HepG2 (cell line): ENCODE data around the gene TBC1D30. TPM values are rescaled to one million over a fixed set of nuclear protein-coding genes. Genes with fewer than 3 reads are reported as not detected.
A peak's percentile ranks its signal among the peaks of the same experiment; 100 is the strongest.

Source experiments
- ATAC-seq: fragments of 200-7000 bp; cut with Tn5 transposase; 3 replicates; pipeline ENCODE4 v1.9.1; 2020; ENCODE audit warnings: mild to moderate bottlenecking, moderate library complexity
- BruUV-seq: library from RNA; stranded (reverse); fragments of 400-500 nt; replicated peaks from 2 replicates; lab custom pipeline; 2021; lab: Mats Ljungman, UMichigan
- CTCF ChIA-PET: fragments of 300-600 bp; formaldehyde crosslinking; extraction: SDS; loops from one replicate; lab custom pipeline; 2021; ENCODE audit warnings: low total read pairs, inconsistent platforms, low intra/inter-chr PET ratio; lab: Yijun Ruan, JAX
- POLR2A ChIA-PET: fragments of 350-600 bp; sonication (Branson Sonifier 250); formaldehyde crosslinking; loops from one replicate; lab custom pipeline; 2020; ENCODE audit warnings: antibody characterized with exemption, inconsistent platforms; lab: Yijun Ruan, JAX
- DNase-seq: peaks from one replicate; pipeline ENCODE4 v3.0.0-alpha.2; 2015; ENCODE audit warnings: low spot score
- FAIRE-seq: peaks from 3 replicates; lab custom pipeline; 2011; peaks lifted over from hg19 to GRCh38; lab: Jason Lieb, UNC
- H2AFZ ChIP-seq: one replicate; pipeline ENCODE4 v1.6.1; 2011; ENCODE audit warnings: low read length, inconsistent platforms
- H3K27ac ChIP-seq: fragments of 300-600 bp; 3 replicates; pipeline ENCODE4 v1.8.0; 2011; ENCODE audit warnings: mixed run types, mild to moderate bottlenecking, mixed read lengths, low read length, inconsistent platforms; ENCODE audit not compliant: insufficient read depth; ENCODE audit errors: extremely low read length
- H3K27me3 ChIP-seq, 2 experiments: fragments of 200-600 bp in 1 of 2; 2 replicates in 1 of 2; 3 replicates in 1 of 2; pipeline versions ENCODE4 v1.6.0 to v1.8.0; 2011; ENCODE audit warnings: low read length in 2 of 2, mild to moderate bottlenecking in 2 of 2, moderate library complexity in 2 of 2, inconsistent platforms in 1 of 2; ENCODE audit not compliant: insufficient read depth in 2 of 2, control insufficient read depth in 1 of 2
- H3K36me3 ChIP-seq, 2 experiments: fragments of 200-600 bp in 1 of 2; replicated peaks in 1 of 2; 2 replicates in 1 of 2; 3 replicates in 1 of 2; pipeline versions ENCODE4 v1.5.1 to v1.8.0; 2011; ENCODE audit warnings: low read length in 2 of 2, inconsistent platforms in 1 of 2; ENCODE audit not compliant: insufficient read depth in 2 of 2, control insufficient read depth in 1 of 2
- H3K4me1 ChIP-seq: 2 replicates; pipeline ENCODE4 v1.5.1; 2012; ENCODE audit warnings: low read length, inconsistent platforms; ENCODE audit not compliant: insufficient read depth
- H3K4me2 ChIP-seq: 2 replicates; pipeline ENCODE4 v1.6.0; 2011; ENCODE audit warnings: low read depth, low read length, inconsistent platforms
- H3K4me3 ChIP-seq, 3 experiments: fragments of 200-600 bp in 1 of 3; sonication (generic), shearing (Covaris generic) in 1 of 3; replicated peaks in 1 of 3; 2 replicates each; pipeline ENCODE4 v1.5.1; 2011 to 2016; ENCODE audit warnings: low read length in 3 of 3, inconsistent platforms in 2 of 3, low read depth in 2 of 3, mild to moderate bottlenecking in 2 of 3, control low read depth in 1 of 3, mixed read lengths in 1 of 3; ENCODE audit not compliant: insufficient read depth in 1 of 3
- H3K79me2 ChIP-seq: one replicate; pipeline ENCODE4 v1.6.1; 2011; ENCODE audit warnings: low read length, inconsistent platforms; ENCODE audit not compliant: insufficient read depth
- H3K9ac ChIP-seq: 2 replicates; pipeline ENCODE4 v1.6.0; 2011; ENCODE audit warnings: mild to moderate bottlenecking, low read depth, low read length, inconsistent platforms; ENCODE audit not compliant: insufficient read depth
- H3K9me3 ChIP-seq: 2 replicates; pipeline ENCODE4 v1.5.1; 2012; ENCODE audit warnings: mild to moderate bottlenecking, low read length
- H4K20me1 ChIP-seq: 2 replicates; pipeline ENCODE4 v1.6.0; 2011; ENCODE audit warnings: inconsistent platforms, mild to moderate bottlenecking, low read length, moderate library complexity; ENCODE audit not compliant: insufficient read depth
- CTCF ChIP-seq: sonication (generic); formaldehyde crosslinking; IDR thresholded peaks from 2 replicates; pipeline ENCODE4 v1.5.0; 2020; ENCODE audit warnings: mild to moderate bottlenecking, missing genetic modification reagents, moderate library complexity
- SMYD3 ChIP-seq: sonication (generic); formaldehyde crosslinking; IDR thresholded peaks from 2 replicates; pipeline ENCODE4 v1.8.1; 2023; ENCODE audit warnings: mild to moderate bottlenecking, missing genetic modification reagents
- SNAI1 ChIP-seq: sonication (generic); formaldehyde crosslinking; IDR thresholded peaks from 2 replicates; pipeline ENCODE4 v1.5.0; 2020; ENCODE audit warnings: mild to moderate bottlenecking, missing genetic modification reagents, borderline replicate concordance
- ZNF24 ChIP-seq: fragments of 450-650 bp; IDR thresholded peaks from 2 replicates; pipeline ENCODE4 v1.6.1; 2017; ENCODE audit warnings: antibody characterized with exemption, mild to moderate bottlenecking
- ZNF468 ChIP-seq: sonication (generic); formaldehyde crosslinking; IDR thresholded peaks from 2 replicates; pipeline ENCODE4 v1.8.0; 2022; ENCODE audit warnings: mild to moderate bottlenecking, moderate library complexity, missing genetic modification reagents
- ZNF746 ChIP-seq: sonication (generic); formaldehyde crosslinking; IDR thresholded peaks from 2 replicates; pipeline ENCODE4 v1.8.0; 2022; ENCODE audit warnings: mild to moderate bottlenecking, missing genetic modification reagents
- WGBS: methylation state at CpG from one replicate; pipeline ENCODE4 v1.1.6; 2017; ENCODE audit warnings: low lambda C conversion rate; 5-methylcytosine and 5-hydroxymethylcytosine counted together
- in situ Hi-C: cut with HindIII; loops from 2 replicates; pipeline ENCODE4 v1.10.0; 2017; ENCODE audit warnings: low pct_unique_long_range_greater_than_20kb; ENCODE audit not compliant: extremely low pct_ligation_motif_present
- intact Hi-C: fragments of 100-400 bp; cut with micrococcal nuclease; formaldehyde crosslinking; loops from one replicate; pipeline ENCODE4 v1.10.0; 2022; ENCODE audit not compliant: unreplicated experiment
- polyA plus RNA-seq, 8 experiments: library from polyadenylated mRNA; depleted of rRNA in 3 of 8; stranded (reverse) in 7 of 8; unstranded in 1 of 8; fragments of >200 nt; fragmentation: Illumina TruSeq in 4 of 8; extraction: Trizol in 4 of 8; gene quantifications; 2 replicates each; pipeline versions ENCODE4 v1.2.1 to v1.2.3, GENCODE V29; 2011 to 2016; ENCODE audit warnings: low read depth in 4 of 8, missing spikeins in 1 of 8, mixed read lengths in 1 of 8; ENCODE audit not compliant: insufficient read depth in 1 of 8
- total RNA-seq, 5 experiments: library from RNA; depleted of rRNA; stranded (reverse); fragments of >200 nt; fragmentation: Illumina TruSeq; extraction: Trizol; gene quantifications; 2 replicates each; pipeline ENCODE4 v1.2.3, GENCODE V29; 2016; ENCODE audit warnings: low read depth in 1 of 5

TBC1D30 gene
- total and polyA plus RNA-seq, 2 of the 13 experiments (the other 11 are each of a cell fraction or from before 2014, with no cell fraction given), result 0.42 to 0.67 TPM

DNA sequence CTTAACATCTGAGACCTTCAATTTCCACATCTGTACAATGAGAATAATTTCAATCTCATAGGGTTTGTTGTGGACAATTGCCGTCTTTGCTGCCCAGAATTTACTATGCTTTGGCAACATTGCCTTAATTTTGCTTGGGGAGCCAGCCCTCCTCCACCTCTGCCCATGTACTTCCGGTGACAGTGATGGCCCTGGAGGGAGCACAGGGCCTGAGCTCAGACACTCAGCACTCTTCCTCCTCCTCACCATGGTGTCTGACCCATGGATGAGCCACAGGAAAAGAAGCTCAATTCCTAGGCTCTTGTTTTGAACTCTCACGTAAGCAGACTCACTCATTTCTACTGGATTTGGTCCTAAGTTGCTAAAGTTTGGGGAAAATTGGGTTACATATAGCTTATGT lies 58.2 kb downstream of the TBC1D30 start:
- FAIRE-seq (no peak), DNase-seq (no peak), ATAC-seq (no peak)
- ChIA-PET POLR2A (no interaction called here), CTCF (no interaction called here)
- H4K20me1 ChIP-seq, result no peaks in the 10 kb centered on the region
- intact Hi-C loops, result no loop called here
- H2AFZ ChIP-seq, result no peak overlapping the region
- no peak overlapping the region for H3K4me2 ChIP-seq
- no peak overlapping the region for H3K9ac ChIP-seq
- H3K79me2 ChIP-seq, result no peaks in the 10 kb centered on the region
- H3K36me3 ChIP-seq, result no peaks in the 10 kb centered on the region
- H3K9me3 ChIP-seq, result no peaks in the 10 kb centered on the region
- no peak overlapping the region for H3K4me3 ChIP-seq
- in situ Hi-C loops, result loop anchor here (25.0 kb wide), 2 partner anchors 380 to 1230 kb away; no protein-coding TSS in a partner anchor
- no TSS peak for BruUV-seq
- no peaks in the 10 kb centered on the region for H3K27me3 ChIP-seq
- no peak overlapping the region for H3K27ac ChIP-seq
- no peak for TF ChIP-seq ZNF24
- TF ChIP-seq SMYD3 (CRISPR knock-in tag), result no peak
- TF ChIP-seq ZNF468 (CRISPR knock-in tag), result no peak
- no peak for TF ChIP-seq SNAI1 (CRISPR knock-in tag)
- TF ChIP-seq, all 625 proteins: peak for 0
- 38% methylated on average over 3 of the region's 3 CpGs for WGBS
- no peaks in the 10 kb centered on the region for H3K4me1 ChIP-seq

DNA sequence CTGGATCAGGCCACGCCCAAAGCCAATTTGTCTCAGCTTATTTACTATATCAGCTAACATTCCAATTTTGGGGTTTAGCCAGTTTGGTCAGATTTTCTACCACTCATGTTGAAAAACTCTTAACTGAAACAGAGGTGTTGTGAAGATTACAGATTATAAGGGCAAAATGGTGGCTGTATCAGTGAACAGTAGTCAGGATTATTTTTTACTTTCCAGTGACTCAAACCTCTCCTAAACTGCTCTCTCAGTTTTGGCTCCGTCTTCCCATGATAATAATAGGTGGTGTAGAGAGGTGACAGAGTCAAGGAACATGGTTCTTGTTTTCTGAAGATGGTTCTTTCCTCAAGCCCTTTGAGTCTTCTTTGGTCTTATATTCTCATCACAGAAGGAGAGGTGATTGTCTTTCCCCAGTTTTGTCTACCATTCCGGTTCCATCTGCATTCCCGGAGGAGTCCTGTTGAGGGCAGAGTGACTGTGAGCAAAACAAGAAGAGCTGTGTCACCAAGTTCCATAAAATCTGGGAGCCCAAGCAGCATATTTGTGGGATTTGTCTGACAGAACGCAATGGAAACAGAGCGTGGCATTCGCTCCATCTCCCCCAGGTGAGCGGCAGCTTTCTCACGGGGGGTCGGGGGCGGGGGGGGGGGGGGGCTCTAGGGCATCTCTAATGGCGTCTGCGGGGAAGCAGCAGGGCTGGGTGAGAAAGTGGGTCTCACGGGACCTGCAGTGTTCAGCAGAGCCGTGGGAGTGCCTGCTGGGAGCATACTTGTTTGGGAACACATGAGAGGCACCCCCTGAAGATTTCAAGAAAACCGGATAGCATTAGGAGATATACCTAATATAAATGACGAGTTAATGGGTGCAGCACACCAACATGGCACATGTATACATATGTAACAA lies 59.1 kb downstream of the TBC1D30 start:
- H3K27me3 ChIP-seq, result no peaks in the 10 kb centered on the region
- BruUV-seq, result no TSS peak
- no peaks in the 10 kb centered on the region for H4K20me1 ChIP-seq
- no peaks in the 10 kb centered on the region for H3K9me3 ChIP-seq
- no peaks in the 10 kb centered on the region for H3K4me1 ChIP-seq
- ATAC-seq (peak; percentile 62), DNase-seq (peak; percentile 3), FAIRE-seq (no peak)
- TF ChIP-seq ZNF746 (CRISPR knock-in tag) (no peak), CTCF (0 out of 2 replicates have a peak, but pooled peaks have one; percentile 11)
- no peak overlapping the region for H3K4me3 ChIP-seq
- H3K4me2 ChIP-seq, result no peak overlapping the region
- no peak overlapping the region for H3K9ac ChIP-seq
- CTCF ChIA-PET, result no interaction called here
- no peaks in the 10 kb centered on the region for H3K79me2 ChIP-seq
- in situ Hi-C loops (loop anchor here (25.0 kb wide), 2 partner anchors 379 to 1229 kb away; no protein-coding TSS in a partner anchor), intact Hi-C loops (no loop called here)
- POLR2A ChIA-PET, result no interaction called here
- H3K27ac ChIP-seq, result no peak overlapping the region
- 34% methylated on average over 17 of the region's 17 CpGs for WGBS
- no peak overlapping the region for H2AFZ ChIP-seq
- H3K36me3 ChIP-seq, result no peaks in the 10 kb centered on the region
